Lung (tissue), 12 donors: ENCODE data around the gene NT5C1B. TPM values are rescaled to one million over a fixed set of nuclear protein-coding genes. Genes with fewer than 3 reads are reported as not detected.

Experiments
- ATAC-seq: fragments of 200-7000 bp; cut with Tn5 transposase; one replicate; pipeline ENCODE4 v1.9.1; 2020; ENCODE audit warnings: moderate number of reproducible peaks; ENCODE audit not compliant: insufficient read depth, low FRiP score
- DNase-seq, 3 donors: peaks; one replicate each; pipeline ENCODE4 v3.0.0-alpha.2; 2013 to 2017
- H3K27ac ChIP-seq, 2 donors: one replicate each; pipeline ENCODE4 v1.5.1; 2013; ENCODE audit warnings: mild to moderate bottlenecking in 2 of 2, moderate library complexity in 2 of 2, control low read depth in 1 of 2, inconsistent platforms in 1 of 2, low read depth in 1 of 2, low read length in 1 of 2
- H3K27me3 ChIP-seq, 3 donors: one replicate each; pipeline ENCODE4 v1.5.1; 2013; ENCODE audit warnings: low read length in 2 of 3; ENCODE audit not compliant: control insufficient read depth in 3 of 3, insufficient read depth in 3 of 3
- H3K36me3 ChIP-seq, 4 donors: one replicate each; pipeline ENCODE4 v1.5.1; 2013; ENCODE audit warnings: low read length in 4 of 4, mild to moderate bottlenecking in 1 of 4, moderate library complexity in 1 of 4; ENCODE audit not compliant: control insufficient read depth in 4 of 4, insufficient read depth in 4 of 4
- H3K4me1 ChIP-seq, 5 donors: one replicate each; pipeline ENCODE4 v1.5.1; 2013; ENCODE audit warnings: low read length in 5 of 5, mild to moderate bottlenecking in 2 of 5, moderate library complexity in 1 of 5; ENCODE audit not compliant: control insufficient read depth in 5 of 5, insufficient read depth in 5 of 5
- H3K4me3 ChIP-seq: one replicate; pipeline ENCODE4 v1.5.1; 2013; ENCODE audit warnings: mild to moderate bottlenecking, control low read depth, moderate library complexity
- H3K9ac ChIP-seq, 2 donors: one replicate each; pipeline ENCODE4 v1.5.1; 2013; ENCODE audit warnings: low read length in 2 of 2, control low read depth in 1 of 2; ENCODE audit not compliant: insufficient read depth in 1 of 2
- H3K9me3 ChIP-seq, 4 donors: one replicate each; pipeline ENCODE4 v1.5.1; 2013; ENCODE audit warnings: low read length in 3 of 4, mild to moderate bottlenecking in 1 of 4, moderate library complexity in 1 of 4; ENCODE audit not compliant: control insufficient read depth in 4 of 4, insufficient read depth in 3 of 4
- CTCF ChIP-seq: IDR thresholded peaks from 2 replicates; pipeline ENCODE4 v1.5.1; 2012; ENCODE audit warnings: mild to moderate bottlenecking; ENCODE audit errors: control extremely low read depth, extremely low read depth
- WGBS, 2 donors: extraction: QIAGEN DNeasy Blood & Tissue Kit; methylation state at CpG; one replicate each; pipeline ENCODE4 v1.1.7; 2013; 5-methylcytosine and 5-hydroxymethylcytosine counted together
- polyA plus RNA-seq, 2 donors: library from polyadenylated mRNA; stranded (reverse); fragments of 200-250 nt; gene quantifications; one replicate each; pipeline ENCODE4 v1.2.1, GENCODE V29; 2013
- total RNA-seq, 2 donors: library from RNA; depleted of rRNA in 1 of 2; stranded (reverse); fragments of >200 nt in 1 of 2; gene quantifications; one replicate each; pipeline ENCODE4 v1.2.1, GENCODE V29; 2014 to 2021
- donor health status: control.
- donor health status: control.
- donor health status: Bipolar disorder and iron deficiency.
- donor health status: healthy.
- donor health status: DM: yes; HTN: yes; CAD: no.

NT5C1B gene
- total and polyA plus RNA-seq, 4 donors = not detected

- no peaks in the 10 kb centered on the region for H3K27me3 ChIP-seq
These were observed 14.6 kb upstream of the NT5C1B start for GRCh38 chr2:18603854-18604530.

GRCh38 chr2:18602298-18602697 is 12.9 kb upstream of the NT5C1B start:
- Histone ChIP-seq H3K27me3 (no peaks in the 10 kb centered on the region), H3K4me1 (peaks cover 0 to 46% (median 17%) of the 10 kb centered on the region in 5 donors), H3K9ac (no peak overlapping the region), H3K36me3 (no peaks in the 10 kb centered on the region), H3K4me3 (no peak overlapping the region), H3K27ac (no peak overlapping the region), H3K9me3 (no peaks in the 10 kb centered on the region)
- no peak for TF ChIP-seq CTCF
- WGBS, 2 donors = 93 to 95% methylated on average over 2 of the region's 2 CpGs
- DNase-seq = no peak
- ATAC-seq = no peak

More at GRCh38 chr2:18603854-18604530, 14.6 kb upstream of the NT5C1B start:
- 75 to 89% methylated on average over 3 of the region's 3 CpGs for WGBS, 2 donors
- TF ChIP-seq CTCF = no peak
- no peaks in the 10 kb centered on the region for H3K9me3 ChIP-seq
- ATAC-seq (no peak), DNase-seq (peak in 2 of 3 donors; percentile 48 to 58)
- H3K9ac ChIP-seq = no peak overlapping the region
- H3K4me3 ChIP-seq = no peak overlapping the region
- no peak overlapping the region for H3K27ac ChIP-seq
- H3K4me1 ChIP-seq = peaks cover 0 to 42% (median 17%) of the 10 kb centered on the region in 5 donors
- H3K36me3 ChIP-seq = no peaks in the 10 kb centered on the region

- no peak for ATAC-seq
- Histone ChIP-seq H3K27me3 (no peaks in the 10 kb centered on the region), H3K9ac (no peak overlapping the region), H3K4me1 (peaks cover 0 to 38% (median 12%) of the 10 kb centered on the region in 5 donors), H3K36me3 (no peaks in the 10 kb centered on the region), H3K9me3 (no peaks in the 10 kb centered on the region), H3K27ac (no peak overlapping the region), H3K4me3 (no peak overlapping the region)
- 35 to 70% methylated on average over 2 of the region's 2 CpGs for WGBS, 2 donors
- no peak for TF ChIP-seq CTCF
- no peak for DNase-seq
These were observed 10.9 kb upstream of the NT5C1B start for GRCh38 chr2:18600255-18600613.
